Pancreas (tissue), 10 donors: ENCODE data around the gene ACTR8. TPM values are rescaled to one million over a fixed set of nuclear protein-coding genes. Genes with fewer than 3 reads are reported as not detected.

ENCODE experiments used
- ATAC-seq, 4 donors: fragments of 200-7000 bp; cut with Tn5 transposase; one replicate each; pipeline versions ENCODE4 v1.8.0 to v1.9.1; 2020; ENCODE audit warnings: mild to moderate bottlenecking in 4 of 4, moderate library complexity in 4 of 4
- DNase-seq, 6 donors: peaks; one replicate each; pipeline ENCODE4 v3.0.0-alpha.2; 2020
- FAIRE-seq: peaks from 2 replicates; lab custom pipeline; 2012; peaks lifted over from hg19 to GRCh38; lab: Jason Lieb, UNC
- H3K27ac ChIP-seq, 4 donors: fragments of 200-600 bp; sonication (generic); 1 replicate in 3 of 4; 2 replicates in 1 of 4; pipeline versions ENCODE4 v1.5.0 to v1.8.0; 2020
- H3K27me3 ChIP-seq, 4 donors: fragments of 200-600 bp; one replicate each; pipeline ENCODE4 v1.8.0; 2021
- H3K36me3 ChIP-seq, 3 donors: fragments of 200-600 bp; sonication (generic) in 1 of 3; one replicate each; pipeline versions ENCODE4 v1.5.0 to v1.8.0; 2020 to 2021
- H3K4me1 ChIP-seq, 3 donors: fragments of 200-600 bp; one replicate each; pipeline ENCODE4 v1.8.0; 2021
- H3K4me3 ChIP-seq, 4 donors: fragments of 200-600 bp; sonication (generic) in 2 of 4; one replicate each; pipeline versions ENCODE4 v1.5.0 to v1.8.0; 2020 to 2021
- H3K9me3 ChIP-seq, 4 donors: fragments of 200-600 bp; one replicate each; pipeline ENCODE4 v1.8.0; 2021
- WGBS, 2 donors: extraction: QIAGEN DNeasy Blood & Tissue Kit; methylation state at CpG; one replicate each; pipeline ENCODE4 v1.1.7; 2013; 5-methylcytosine and 5-hydroxymethylcytosine counted together
- intact Hi-C, 3 donors: fragments of 100-400 bp; cut with DNase I; formaldehyde crosslinking; loops; one replicate each; pipeline versions ENCODE4 v1.11.1 to v1.14.2; 2022
- polyA plus RNA-seq, 2 donors: library from polyadenylated mRNA; stranded (reverse); fragments of 200-250 nt; gene quantifications; one replicate each; pipeline ENCODE4 v1.2.3, GENCODE V29; 2013
- total RNA-seq, 6 donors: library from RNA; stranded (reverse); fragmentation: NEBNext Ultra II Directional in 4 of 6; extraction: Animal tissue kit (Norgen Biotek cat#: 25700) in 4 of 6; gene quantifications; one replicate each; pipeline versions ENCODE4 v1.2.1 to v1.2.4, GENCODE V29; 2021 to 2023
- TF ChIP-seq, protein P1 (sequence below), 4 donors: fragments of 200-600 bp; sonication (generic) in 3 of 4; IDR thresholded peaks; one replicate each; pipeline versions ENCODE4 v1.5.0 to v1.8.0; 2021; ENCODE audit warnings: antibody characterized with exemption in 4 of 4
- donor health status: healthy with polysubstance abuse.
- donor health status: DM: no; HTN: no; CAD: no; lungs with moderate emphysema.
- donor health status: DM: no; HTN: no; CAD: no.
- donor health status: control.
- donor health status: control.
- donor health status: Bipolar disorder and iron deficiency.
- donor health status: DM: yes; HTN: yes; CAD: no.
- donor health status: DM: no; HTN: no; CAD: no.
- donor health status: DM: no; HTN: no; CAD: no.
- donor health status: DM: yes; HTN: yes; CAD: no.

ACTR8 gene
- total and polyA plus RNA-seq, 8 donors: 9.5 to 19.2 (median 13.6) TPM

DNA sequence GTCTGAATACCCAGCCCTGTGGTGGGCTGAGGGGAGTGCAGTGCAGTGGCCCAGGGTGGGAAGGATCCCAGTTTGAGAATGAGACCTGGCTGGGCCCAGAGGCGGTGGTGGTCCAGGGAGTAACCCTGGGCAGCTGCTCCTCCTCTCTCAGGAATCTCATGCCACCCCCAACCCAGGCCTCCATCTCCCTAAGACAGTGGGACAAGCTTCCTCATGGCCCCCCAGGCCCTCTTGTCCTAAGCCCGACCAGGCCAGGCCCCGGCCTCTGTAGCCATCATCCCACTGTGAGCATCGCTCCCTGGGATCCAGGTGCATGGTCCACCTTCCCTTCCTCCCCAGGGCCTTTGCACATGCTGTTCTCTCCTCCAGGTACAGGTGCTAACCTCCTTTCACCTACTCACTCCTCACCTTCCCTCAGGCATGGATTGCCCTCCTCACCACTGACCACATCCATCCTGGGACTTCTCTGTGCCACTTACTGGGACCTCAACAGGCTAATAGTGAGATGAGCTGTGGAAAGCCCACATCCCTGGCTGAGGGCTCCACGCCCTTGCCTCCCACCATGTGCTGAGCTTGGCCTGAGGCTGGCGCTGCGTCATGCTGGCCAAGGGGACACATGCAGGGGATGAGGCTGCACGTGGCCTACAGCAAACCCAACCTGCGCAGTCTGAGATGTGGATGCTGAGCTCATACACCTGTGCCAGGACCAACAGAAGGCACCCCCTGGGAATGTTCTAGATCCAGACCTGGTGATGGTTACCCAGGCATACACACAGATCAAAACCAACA is 45.7 kb downstream of the ACTR8 start:
- ATAC-seq (no peak), FAIRE-seq (no peak)
- TF ChIP-seq, protein P1, sequence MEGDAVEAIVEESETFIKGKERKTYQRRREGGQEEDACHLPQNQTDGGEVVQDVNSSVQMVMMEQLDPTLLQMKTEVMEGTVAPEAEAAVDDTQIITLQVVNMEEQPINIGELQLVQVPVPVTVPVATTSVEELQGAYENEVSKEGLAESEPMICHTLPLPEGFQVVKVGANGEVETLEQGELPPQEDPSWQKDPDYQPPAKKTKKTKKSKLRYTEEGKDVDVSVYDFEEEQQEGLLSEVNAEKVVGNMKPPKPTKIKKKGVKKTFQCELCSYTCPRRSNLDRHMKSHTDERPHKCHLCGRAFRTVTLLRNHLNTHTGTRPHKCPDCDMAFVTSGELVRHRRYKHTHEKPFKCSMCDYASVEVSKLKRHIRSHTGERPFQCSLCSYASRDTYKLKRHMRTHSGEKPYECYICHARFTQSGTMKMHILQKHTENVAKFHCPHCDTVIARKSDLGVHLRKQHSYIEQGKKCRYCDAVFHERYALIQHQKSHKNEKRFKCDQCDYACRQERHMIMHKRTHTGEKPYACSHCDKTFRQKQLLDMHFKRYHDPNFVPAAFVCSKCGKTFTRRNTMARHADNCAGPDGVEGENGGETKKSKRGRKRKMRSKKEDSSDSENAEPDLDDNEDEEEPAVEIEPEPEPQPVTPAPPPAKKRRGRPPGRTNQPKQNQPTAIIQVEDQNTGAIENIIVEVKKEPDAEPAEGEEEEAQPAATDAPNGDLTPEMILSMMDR (IDR thresholded peaks at IDR 0.05): no peak

DNA sequence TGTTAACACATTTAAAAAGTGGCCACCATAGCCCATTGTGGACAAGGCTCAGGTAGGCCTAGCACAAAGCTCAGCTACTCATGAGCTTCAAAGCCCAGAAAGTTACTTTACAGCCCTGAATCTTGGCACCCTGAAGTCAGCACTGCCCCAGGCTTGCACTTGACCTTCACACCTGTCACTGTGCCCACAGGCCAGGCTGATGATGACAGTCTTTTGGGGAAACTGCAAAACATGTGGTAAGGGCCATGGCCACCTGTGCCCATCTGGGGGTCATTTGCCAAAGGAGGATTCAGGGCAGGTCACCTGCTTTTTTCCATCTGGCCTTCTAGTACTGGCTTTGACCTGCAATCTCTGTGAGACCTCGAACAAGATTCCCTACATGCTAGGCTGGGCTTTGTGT is 46.7 kb downstream of the ACTR8 start:
- no peak for FAIRE-seq
- ATAC-seq: peak; percentile 23 to 74 (median 48)
- Histone ChIP-seq H3K9me3 (no peaks in the 10 kb centered on the region), H3K36me3 (peaks cover 0 to 19% (median 0%) of the 10 kb centered on the region in 3 donors), H3K27ac (no peak overlapping the region), H3K27me3 (no peaks in the 10 kb centered on the region), H3K4me3 (no peak overlapping the region), H3K4me1 (peaks cover 0 to 14% (median 3%) of the 10 kb centered on the region in 3 donors)
- intact Hi-C loops: no loop called here
- no peak for DNase-seq
- 35 to 53% methylated on average over 1 of the region's 1 CpG for WGBS, 2 donors
- TF ChIP-seq, protein P1 (IDR thresholded peaks at IDR 0.05): no peak

More for the DNA sequence above, 45.7 kb downstream of the ACTR8 start:
- H3K4me1 ChIP-seq: peaks cover 3 to 22% (median 7%) of the 10 kb centered on the region in 3 donors
- H3K27ac ChIP-seq: no peak overlapping the region
- H3K36me3 ChIP-seq: peaks cover 0 to 15% (median 0%) of the 10 kb centered on the region in 3 donors
- no peak for DNase-seq
- no peaks in the 10 kb centered on the region for H3K9me3 ChIP-seq
- no peaks in the 10 kb centered on the region for H3K27me3 ChIP-seq
- no peak overlapping the region for H3K4me3 ChIP-seq
- intact Hi-C loops: no loop called here
- 96 to 99% methylated on average over 9 of the region's 9 CpGs for WGBS, 2 donors

DNA sequence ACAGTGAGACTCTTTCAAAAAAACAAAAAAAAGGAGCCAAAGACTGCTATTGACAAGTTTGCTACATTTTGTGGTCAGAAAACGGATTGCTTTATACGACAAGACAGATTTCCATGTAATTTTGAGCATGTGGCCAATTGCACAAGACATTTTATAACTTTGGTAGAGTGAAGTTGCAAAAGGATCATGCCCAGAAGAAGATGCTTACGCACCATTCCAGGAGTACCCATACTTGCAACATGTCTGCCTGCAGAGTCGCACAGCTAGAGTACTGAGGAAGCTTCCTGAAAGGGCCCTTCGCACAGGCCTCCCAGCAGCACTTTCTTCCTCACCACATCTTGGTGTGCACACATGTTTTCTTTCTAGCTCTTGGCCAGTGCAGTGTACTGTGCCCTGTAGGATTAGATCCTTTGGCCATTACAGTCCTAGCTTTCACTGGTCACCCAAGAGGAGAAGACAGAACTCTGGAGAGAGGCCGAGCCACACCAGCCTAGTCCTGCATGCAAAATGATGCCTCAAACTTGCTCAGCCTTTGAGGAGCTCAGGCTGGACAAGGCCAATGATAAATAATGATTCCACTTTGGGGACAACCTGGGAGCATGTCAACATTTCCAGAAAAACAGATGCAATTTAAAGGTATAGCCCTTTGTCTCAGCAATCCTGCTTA is 47.4 kb downstream of the ACTR8 start:
- H3K27ac ChIP-seq: no peak overlapping the region
- no peaks in the 10 kb centered on the region for H3K9me3 ChIP-seq
- ATAC-seq (no peak), FAIRE-seq (no peak), DNase-seq (no peak)
- TF ChIP-seq, protein P1 (IDR thresholded peaks at IDR 0.05): no peak
- no peak overlapping the region for H3K4me3 ChIP-seq
- intact Hi-C loops: no loop called here
- no peaks in the 10 kb centered on the region for H3K27me3 ChIP-seq
- H3K4me1 ChIP-seq: peaks cover 0 to 14% (median 3%) of the 10 kb centered on the region in 3 donors
- peaks cover 0 to 15% (median 0%) of the 10 kb centered on the region in 3 donors for H3K36me3 ChIP-seq
- 96 to 97% methylated on average over 6 of the region's 6 CpGs for WGBS, 2 donors

DNA sequence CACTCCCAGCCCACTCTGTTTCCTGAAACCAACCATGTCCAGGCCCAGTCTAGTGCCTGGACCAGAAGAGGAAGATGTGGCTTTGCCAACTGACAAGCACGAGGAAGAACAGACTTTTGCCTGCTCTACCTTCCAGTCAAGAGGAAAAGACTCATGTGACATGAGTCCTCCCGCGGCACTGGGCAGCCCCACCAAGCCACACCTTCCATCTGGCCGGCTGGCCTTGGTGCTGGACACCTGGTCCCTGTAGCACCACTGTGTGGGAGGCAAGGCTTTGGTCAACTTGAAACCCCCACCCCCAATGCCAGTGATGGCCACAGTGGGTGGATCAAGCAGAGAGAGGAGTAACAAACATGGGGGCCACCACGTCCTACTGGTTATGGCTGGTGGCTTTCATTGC is 48.3 kb downstream of the ACTR8 start:
- DNase-seq: no peak
- Histone ChIP-seq H3K27ac (no peak overlapping the region), H3K36me3 (peaks cover 0 to 7% (median 0%) of the 10 kb centered on the region in 3 donors), H3K4me1 (peaks cover 3 to 14% (median 4%) of the 10 kb centered on the region in 3 donors), H3K9me3 (no peaks in the 10 kb centered on the region), H3K4me3 (no peak overlapping the region), H3K27me3 (no peaks in the 10 kb centered on the region)
- no peak for FAIRE-seq
- 89 to 91% methylated on average over 5 of the region's 5 CpGs for WGBS, 2 donors
- intact Hi-C loops: no loop called here
- ATAC-seq: no peak
- TF ChIP-seq, protein P1 (IDR thresholded peaks at IDR 0.05): no peak
